ENCODE results near the gene ZBTB7C. TPM values are rescaled to one million over a fixed set of nuclear protein-coding genes. Genes with fewer than 3 reads are reported as not detected.

ZBTB7C gene
- total RNA-seq, 1 donor from 2014 or later: 0.61 TPM

- Mint-ChIP-seq H3K27me3 (ENCODE audit: low read depth) (no peaks in the 10 kb centered on the region), H3K4me3 (no peak overlapping the region), H3K36me3 (ENCODE audit: low read depth) (no peaks in the 10 kb centered on the region), H3K4me1 (peaks cover 20% of the 10 kb centered on the region), H3K27ac (ENCODE audit: unreplicated experiment) (no peak overlapping the region), H3K9me3 (no peaks in the 10 kb centered on the region)
- no peak for TF ChIP-seq CTCF (conservative IDR thresholded peaks at IDR 0.05)
- DNase-seq (ENCODE audit: low read depth, low spot score): no peak
These were observed 68.6 kb downstream of the ZBTB7C start for GRCh38 chr18:48340560-48340959.

GRCh38 chr18:48339692-48340091, 69.5 kb downstream of the ZBTB7C start:
- no peak overlapping the region for H3K27ac Mint-ChIP-seq (ENCODE audit: unreplicated experiment)
- no peaks in the 10 kb centered on the region for H3K9me3 Mint-ChIP-seq
- H3K36me3 Mint-ChIP-seq (ENCODE audit: low read depth): no peaks in the 10 kb centered on the region
- TF ChIP-seq CTCF (conservative IDR thresholded peaks at IDR 0.05): no peak
- H3K4me3 Mint-ChIP-seq: no peak overlapping the region
- H3K27me3 Mint-ChIP-seq (ENCODE audit: low read depth): no peaks in the 10 kb centered on the region
- peaks cover 20% of the 10 kb centered on the region for H3K4me1 Mint-ChIP-seq
- no peak for DNase-seq (ENCODE audit: low read depth, low spot score)

GRCh38 chr18:48338915-48339314, 70.3 kb downstream of the ZBTB7C start:
- Mint-ChIP-seq H3K4me1 (peaks cover 20% of the 10 kb centered on the region), H3K27ac (ENCODE audit: unreplicated experiment) (no peak overlapping the region), H3K27me3 (ENCODE audit: low read depth) (no peaks in the 10 kb centered on the region), H3K9me3 (no peaks in the 10 kb centered on the region), H3K36me3 (ENCODE audit: low read depth) (no peaks in the 10 kb centered on the region), H3K4me3 (no peak overlapping the region)
- no peak for DNase-seq (ENCODE audit: low read depth, low spot score)
- no peak for TF ChIP-seq CTCF (conservative IDR thresholded peaks at IDR 0.05)

GRCh38 chr18:48337053-48337452, 72.1 kb downstream of the ZBTB7C start:
- no peak overlapping the region for H3K27ac Mint-ChIP-seq (ENCODE audit: unreplicated experiment)
- H3K4me1 Mint-ChIP-seq: peaks cover 31% of the 10 kb centered on the region
- H3K9me3 Mint-ChIP-seq: no peaks in the 10 kb centered on the region

GRCh38 chr18:48336332-48336731, 72.9 kb downstream of the ZBTB7C start:
- Mint-ChIP-seq H3K27ac (ENCODE audit: unreplicated experiment) (no peak overlapping the region), H3K4me3 (no peak overlapping the region), H3K9me3 (no peaks in the 10 kb centered on the region), H3K4me1 (peaks cover 31% of the 10 kb centered on the region), H3K36me3 (ENCODE audit: low read depth) (no peaks in the 10 kb centered on the region), H3K27me3 (ENCODE audit: low read depth) (no peaks in the 10 kb centered on the region)
- no peak for DNase-seq (ENCODE audit: low read depth, low spot score)
- no peak for TF ChIP-seq CTCF (conservative IDR thresholded peaks at IDR 0.05)

More at GRCh38 chr18:48337053-48337452, 72.1 kb downstream of the ZBTB7C start:
- TF ChIP-seq CTCF (conservative IDR thresholded peaks at IDR 0.05): no peak
- no peaks in the 10 kb centered on the region for H3K36me3 Mint-ChIP-seq (ENCODE audit: low read depth)
- DNase-seq (ENCODE audit: low read depth, low spot score): no peak
- no peaks in the 10 kb centered on the region for H3K27me3 Mint-ChIP-seq (ENCODE audit: low read depth)
- H3K4me3 Mint-ChIP-seq: no peak overlapping the region

- H3K27me3 Mint-ChIP-seq (ENCODE audit: low read depth): no peaks in the 10 kb centered on the region
- H3K36me3 Mint-ChIP-seq (ENCODE audit: low read depth): no peaks in the 10 kb centered on the region
- no peak overlapping the region for H3K4me3 Mint-ChIP-seq
- no peak for DNase-seq (ENCODE audit: low read depth, low spot score)
- H3K9me3 Mint-ChIP-seq: no peaks in the 10 kb centered on the region
- peaks cover 28% of the 10 kb centered on the region for H3K4me1 Mint-ChIP-seq
- H3K27ac Mint-ChIP-seq (ENCODE audit: unreplicated experiment): no peak overlapping the region
- no peak for TF ChIP-seq CTCF (conservative IDR thresholded peaks at IDR 0.05)
These were observed 73.4 kb downstream of the ZBTB7C start for GRCh38 chr18:48335829-48336228.

All from neural crest cell (in vitro differentiated cells).